Esophagus muscularis mucosa (tissue), 4 donors: ENCODE measurements around the gene SPDL1. TPM values are rescaled to one million over a fixed set of nuclear protein-coding genes. Genes with fewer than 3 reads are reported as not detected.
A peak's percentile ranks its signal among the peaks of the same experiment; 100 is the strongest.

Source experiments
- DNase-seq: peaks from one replicate; pipeline ENCODE4 v3.0.0-alpha.2; 2017; ENCODE audit errors: extremely low spot score
- H3K27ac ChIP-seq, 4 donors: fragments of 200-600 bp; sonication (generic); replicated peaks in 1 of 4; 1 replicate in 3 of 4; 2 replicates in 1 of 4; pipeline ENCODE4 v1.5.1; 2016 to 2019; ENCODE audit warnings: mild to moderate bottlenecking in 1 of 4
- H3K27me3 ChIP-seq, 4 donors: fragments of 200-600 bp; sonication (generic); one replicate each; pipeline versions ENCODE4 v1.5.1 to v1.6.0; 2016 to 2019
- H3K36me3 ChIP-seq, 4 donors: fragments of 200-600 bp; sonication (generic); one replicate each; pipeline ENCODE4 v1.5.1; 2016 to 2019
- H3K4me1 ChIP-seq, 4 donors: fragments of 200-600 bp; sonication (generic); one replicate each; pipeline ENCODE4 v1.5.1; 2016 to 2019
- H3K4me3 ChIP-seq, 4 donors: fragments of 200-600 bp; sonication (generic); 1 replicate in 2 of 4; 2 replicates in 2 of 4; pipeline ENCODE4 v1.5.1; 2016 to 2019; ENCODE audit warnings: mild to moderate bottlenecking in 4 of 4, moderate library complexity in 1 of 4
- H3K9me3 ChIP-seq, 4 donors: fragments of 200-600 bp; sonication (generic); 1 replicate in 3 of 4; 2 replicates in 1 of 4; pipeline ENCODE4 v1.5.1; 2016 to 2019
- CTCF ChIP-seq, 3 experiments: fragments of 200-600 bp in 2 of 3; fragments of 450-650 bp in 1 of 3; sonication (generic) in 2 of 3; IDR thresholded peaks; one replicate each; pipeline ENCODE4 v1.5.1; 2017 to 2019; ENCODE audit warnings: antibody characterized with exemption in 3 of 3, mild to moderate bottlenecking in 2 of 3, moderate library complexity in 1 of 3
- EP300 ChIP-seq: sonication (generic); formaldehyde crosslinking; IDR thresholded peaks from one replicate; pipeline ENCODE4 v1.6.1; 2017; ENCODE audit warnings: antibody characterized with exemption
- POLR2A ChIP-seq: fragments of 450-650 bp; IDR thresholded peaks from one replicate; pipeline ENCODE4 v1.6.1; 2017; ENCODE audit warnings: antibody characterized with exemption, moderate library complexity, mild to moderate bottlenecking, low read depth
- POLR2AphosphoS5 ChIP-seq, 2 donors: sonication (generic); formaldehyde crosslinking; IDR thresholded peaks; one replicate each; pipeline ENCODE4 v1.6.1; 2017; ENCODE audit warnings: antibody characterized with exemption in 2 of 2
- WGBS: methylation state at CpG from one replicate; pipeline ENCODE4 v1.1.5; 2018; 5-methylcytosine and 5-hydroxymethylcytosine counted together
- intact Hi-C: fragments of 100-400 bp; cut with DNase I; formaldehyde crosslinking; loops from one replicate; pipeline ENCODE4 v1.15.1; 2023
- total RNA-seq, 4 donors: library from RNA; depleted of rRNA; stranded (reverse); fragments of >200 nt; gene quantifications; one replicate each; pipeline versions ENCODE4 v1.1.0 to v1.2.1, GENCODE V29; 2016

Gene SPDL1
- total RNA-seq, result 10 to 100 TPM in 2 of 4 donors, 1 to 10 TPM in 2; 3.5 to 12.0 (median 7.0) TPM

GRCh38 chr5:169583424-169584220, at the start of gene SPDL1:
Gene SPDL1, plus strand, starts transcription at chr5:169583773. Its CDS starts 4,644 bp downstream, at chr5:169588417.
- peak; percentile 74 to 87 for TF ChIP-seq POLR2AphosphoS5 (IDR thresholded peaks at IDR 0.05)
- no peak for TF ChIP-seq EP300
- TF ChIP-seq CTCF (IDR thresholded peaks at IDR 0.05), result no peak
- Histone ChIP-seq H3K27me3 (no peaks in the 10 kb centered on the region), H3K4me3 (peak within 1 kb of the TSS; percentile 73 to 84 (median 79)), H3K9me3 (no peaks in the 10 kb centered on the region), H3K4me1 (peaks cover 5 to 28% (median 18%) of the 10 kb centered on the region in 4 donors), H3K27ac (peak within 1 kb of the TSS; percentile 77 to 84 (median 80)), H3K36me3 (peaks cover 0 to 3% (median 1%) of the 10 kb centered on the region in 4 donors)
- peak; percentile 98 for DNase-seq
- intact Hi-C loops, result loop anchor here (5.0 to 10.0 kb wide), 3 partner anchors 279 to 1099 kb away; partner anchors contain the start of genes RARS1 and SLIT3
- under 1% methylated on average over 45 of the region's 53 CpGs for WGBS

- Histone ChIP-seq H3K27ac (no peak overlapping the region), H3K9me3 (no peaks in the 10 kb centered on the region), H3K27me3 (no peaks in the 10 kb centered on the region), H3K36me3 (no peaks in the 10 kb centered on the region), H3K4me3 (no peak overlapping the region), H3K4me1 (peaks cover 0 to 6% (median 3%) of the 10 kb centered on the region in 4 donors)
- 39% methylated on average over 2 of the region's 2 CpGs for WGBS
- DNase-seq, result no peak
- intact Hi-C loops, result no loop called here
- no peak for TF ChIP-seq POLR2A
- TF ChIP-seq CTCF (IDR thresholded peaks at IDR 0.05), result no peak
- TF ChIP-seq POLR2AphosphoS5 (IDR thresholded peaks at IDR 0.05), result no peak
- TF ChIP-seq EP300, result no peak
Measured at GRCh38 chr5:169534311-169534880, 49.2 kb upstream of the SPDL1 start.

- DNase-seq, result no peak
- intact Hi-C loops, result no loop called here
Measured at GRCh38 chr5:169534939-169535338, 48.6 kb upstream of the SPDL1 start.

GRCh38 chr5:169538944-169539343, 44.6 kb upstream of the SPDL1 start:
- H3K9me3 ChIP-seq, result peaks cover 0 to 6% (median 0%) of the 10 kb centered on the region in 4 donors
- H3K4me3 ChIP-seq, result no peak overlapping the region
- intact Hi-C loops, result no loop called here
- no peaks in the 10 kb centered on the region for H3K36me3 ChIP-seq
- peaks cover 0 to 6% (median 3%) of the 10 kb centered on the region in 4 donors for H3K4me1 ChIP-seq
- DNase-seq, result no peak
- WGBS, result 64% methylated on average over 1 of the region's 1 CpG
- TF ChIP-seq EP300, result no peak
- TF ChIP-seq POLR2AphosphoS5 (IDR thresholded peaks at IDR 0.05), result no peak
- TF ChIP-seq CTCF (IDR thresholded peaks at IDR 0.05), result no peak
- TF ChIP-seq POLR2A, result no peak
- H3K27ac ChIP-seq, result no peak overlapping the region
- no peaks in the 10 kb centered on the region for H3K27me3 ChIP-seq

More at GRCh38 chr5:169534939-169535338, 48.6 kb upstream of the SPDL1 start:
- no peaks in the 10 kb centered on the region for H3K9me3 ChIP-seq
- H3K4me1 ChIP-seq, result peaks cover 0 to 6% (median 3%) of the 10 kb centered on the region in 4 donors
- H3K36me3 ChIP-seq, result no peaks in the 10 kb centered on the region
- TF ChIP-seq EP300, result no peak
- TF ChIP-seq POLR2AphosphoS5 (IDR thresholded peaks at IDR 0.05), result no peak
- no peak for TF ChIP-seq CTCF (IDR thresholded peaks at IDR 0.05)
- no peak for TF ChIP-seq POLR2A
- H3K4me3 ChIP-seq, result no peak overlapping the region
- no peak overlapping the region for H3K27ac ChIP-seq
- no peaks in the 10 kb centered on the region for H3K27me3 ChIP-seq
